ENCODE data around the gene RTP3.

DNA sequence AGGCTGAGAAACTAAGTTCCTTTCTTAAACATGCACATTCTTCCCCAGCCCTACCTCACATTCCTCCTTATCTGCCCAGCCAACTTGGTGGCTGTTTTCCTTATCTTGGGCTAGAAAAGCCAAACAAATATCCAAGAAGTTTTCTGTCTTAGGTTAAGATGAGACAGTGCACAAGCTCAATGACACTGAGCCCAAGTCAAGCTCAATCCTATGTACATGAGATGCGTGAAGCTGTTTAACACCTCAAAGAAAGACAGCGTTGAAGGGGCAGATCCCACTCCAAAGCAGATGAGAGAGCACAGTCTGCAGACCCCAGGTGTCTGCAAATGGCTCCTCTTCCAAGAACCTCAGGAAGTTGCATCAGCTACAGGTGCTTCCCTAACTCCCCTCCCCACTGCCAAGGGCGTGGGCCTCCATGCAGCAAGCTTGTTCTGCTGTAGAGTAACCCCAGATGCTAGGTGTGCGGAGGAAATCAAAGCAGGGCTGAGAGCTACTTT is 51.7 kb downstream of the RTP3 start:
- TF ChIP-seq, protein P1, sequence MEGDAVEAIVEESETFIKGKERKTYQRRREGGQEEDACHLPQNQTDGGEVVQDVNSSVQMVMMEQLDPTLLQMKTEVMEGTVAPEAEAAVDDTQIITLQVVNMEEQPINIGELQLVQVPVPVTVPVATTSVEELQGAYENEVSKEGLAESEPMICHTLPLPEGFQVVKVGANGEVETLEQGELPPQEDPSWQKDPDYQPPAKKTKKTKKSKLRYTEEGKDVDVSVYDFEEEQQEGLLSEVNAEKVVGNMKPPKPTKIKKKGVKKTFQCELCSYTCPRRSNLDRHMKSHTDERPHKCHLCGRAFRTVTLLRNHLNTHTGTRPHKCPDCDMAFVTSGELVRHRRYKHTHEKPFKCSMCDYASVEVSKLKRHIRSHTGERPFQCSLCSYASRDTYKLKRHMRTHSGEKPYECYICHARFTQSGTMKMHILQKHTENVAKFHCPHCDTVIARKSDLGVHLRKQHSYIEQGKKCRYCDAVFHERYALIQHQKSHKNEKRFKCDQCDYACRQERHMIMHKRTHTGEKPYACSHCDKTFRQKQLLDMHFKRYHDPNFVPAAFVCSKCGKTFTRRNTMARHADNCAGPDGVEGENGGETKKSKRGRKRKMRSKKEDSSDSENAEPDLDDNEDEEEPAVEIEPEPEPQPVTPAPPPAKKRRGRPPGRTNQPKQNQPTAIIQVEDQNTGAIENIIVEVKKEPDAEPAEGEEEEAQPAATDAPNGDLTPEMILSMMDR (IDR thresholded peaks at IDR 0.05; ENCODE audit: low read length) = no peak
- no peak for TF ChIP-seq EZH2 (IDR thresholded peaks at IDR 0.05; ENCODE audit: borderline replicate concordance, low read length)
